Osteocyte (in vitro differentiated cells): ENCODE results near the gene GPC5. TPM values are rescaled to one million over a fixed set of nuclear protein-coding genes. Genes with fewer than 3 reads are reported as not detected.

Source experiments
- DNase-seq: peaks from one replicate; pipeline ENCODE4 v3.0.0; 2021; ENCODE audit warnings: mixed read lengths; ENCODE audit not compliant: unreplicated experiment; ENCODE audit errors: extremely low spot score
- H3K27ac Mint-ChIP-seq: one replicate; pipeline ENCODE4 v1.8.0; 2021; ENCODE audit warnings: mild to moderate bottlenecking, mixed read lengths; ENCODE audit not compliant: unreplicated experiment
- H3K27me3 Mint-ChIP-seq: one replicate; pipeline ENCODE4 v1.8.0; 2021; ENCODE audit warnings: mixed read lengths; ENCODE audit not compliant: unreplicated experiment
- H3K36me3 Mint-ChIP-seq: one replicate; pipeline ENCODE4 v1.8.0; 2021; ENCODE audit warnings: mixed read lengths; ENCODE audit not compliant: unreplicated experiment
- H3K4me1 Mint-ChIP-seq: one replicate; pipeline ENCODE4 v1.8.0; 2021; ENCODE audit warnings: mixed read lengths; ENCODE audit not compliant: unreplicated experiment
- H3K4me3 Mint-ChIP-seq: one replicate; pipeline ENCODE4 v1.8.0; 2021; ENCODE audit warnings: mild to moderate bottlenecking, moderate library complexity, mixed read lengths; ENCODE audit not compliant: unreplicated experiment
- H3K9me3 Mint-ChIP-seq: one replicate; pipeline ENCODE4 v1.8.0; 2021; ENCODE audit warnings: mixed read lengths; ENCODE audit not compliant: unreplicated experiment
- total RNA-seq: library from RNA; stranded (reverse); gene quantifications from 2 replicates; pipeline ENCODE4 v1.2.1, GENCODE V29; 2021
- TF ChIP-seq, protein P1 (sequence below): fragments of 200-600 bp; sonication (generic); IDR thresholded peaks from 2 replicates; pipeline ENCODE4 v1.5.0; 2021; ENCODE audit warnings: antibody characterized with exemption, mild to moderate bottlenecking, moderate library complexity

Gene GPC5
- total RNA-seq, 1 donor from 2014 or later: 12.9 TPM

DNA sequence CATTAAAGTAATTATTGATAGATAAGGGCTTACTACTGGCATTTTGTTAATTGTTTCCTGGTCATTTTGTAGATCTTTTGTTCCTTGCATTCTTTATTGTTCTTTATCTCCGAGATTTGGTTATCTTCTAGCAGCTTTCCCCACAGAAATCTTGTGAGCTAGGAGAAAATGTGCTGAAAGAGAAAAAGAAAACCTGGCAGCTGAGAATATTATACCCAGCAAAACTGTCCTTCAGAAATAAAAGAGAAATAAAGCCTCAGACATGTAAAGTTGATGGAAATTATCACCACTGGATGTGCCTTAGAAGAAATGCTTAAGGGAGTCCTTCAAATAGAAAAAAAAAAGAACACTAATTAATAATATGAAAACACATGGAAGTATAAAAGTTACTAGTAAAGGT lies 1363.3 kb downstream of the GPC5 start:
- Mint-ChIP-seq H3K4me3 (no peak overlapping the region), H3K36me3 (no peaks in the 10 kb centered on the region), H3K27me3 (peaks cover 9% of the 10 kb centered on the region), H3K9me3 (peaks cover 34% of the 10 kb centered on the region), H3K4me1 (no peaks in the 10 kb centered on the region), H3K27ac (no peak overlapping the region)
- TF ChIP-seq, protein P1, sequence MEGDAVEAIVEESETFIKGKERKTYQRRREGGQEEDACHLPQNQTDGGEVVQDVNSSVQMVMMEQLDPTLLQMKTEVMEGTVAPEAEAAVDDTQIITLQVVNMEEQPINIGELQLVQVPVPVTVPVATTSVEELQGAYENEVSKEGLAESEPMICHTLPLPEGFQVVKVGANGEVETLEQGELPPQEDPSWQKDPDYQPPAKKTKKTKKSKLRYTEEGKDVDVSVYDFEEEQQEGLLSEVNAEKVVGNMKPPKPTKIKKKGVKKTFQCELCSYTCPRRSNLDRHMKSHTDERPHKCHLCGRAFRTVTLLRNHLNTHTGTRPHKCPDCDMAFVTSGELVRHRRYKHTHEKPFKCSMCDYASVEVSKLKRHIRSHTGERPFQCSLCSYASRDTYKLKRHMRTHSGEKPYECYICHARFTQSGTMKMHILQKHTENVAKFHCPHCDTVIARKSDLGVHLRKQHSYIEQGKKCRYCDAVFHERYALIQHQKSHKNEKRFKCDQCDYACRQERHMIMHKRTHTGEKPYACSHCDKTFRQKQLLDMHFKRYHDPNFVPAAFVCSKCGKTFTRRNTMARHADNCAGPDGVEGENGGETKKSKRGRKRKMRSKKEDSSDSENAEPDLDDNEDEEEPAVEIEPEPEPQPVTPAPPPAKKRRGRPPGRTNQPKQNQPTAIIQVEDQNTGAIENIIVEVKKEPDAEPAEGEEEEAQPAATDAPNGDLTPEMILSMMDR: no peak
- no peak for DNase-seq

DNA sequence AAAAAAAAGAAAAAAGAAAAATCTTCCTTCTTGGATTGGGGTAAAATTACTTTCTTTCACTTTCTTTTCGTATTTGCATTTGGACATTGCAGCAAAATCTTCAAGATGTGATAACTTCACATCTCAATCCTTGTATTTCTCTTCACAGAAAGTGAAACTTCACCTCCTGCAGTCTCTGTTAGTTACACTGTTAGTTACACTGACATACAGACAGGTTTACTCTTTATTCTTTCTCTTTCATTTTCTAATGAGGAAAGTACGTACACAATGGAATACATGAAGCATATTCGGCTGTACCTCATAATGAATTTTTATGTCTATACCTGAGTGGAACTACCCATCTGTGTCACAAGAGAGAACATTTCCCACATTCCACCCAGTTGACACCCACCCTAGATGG lies 1369.0 kb downstream of the GPC5 start:
- Mint-ChIP-seq H3K27me3 (peaks cover 18% of the 10 kb centered on the region), H3K27ac (no peak overlapping the region), H3K4me3 (no peak overlapping the region), H3K36me3 (no peaks in the 10 kb centered on the region), H3K4me1 (no peaks in the 10 kb centered on the region), H3K9me3 (peaks cover 8% of the 10 kb centered on the region)
- DNase-seq: no peak
- TF ChIP-seq, protein P1: no peak

DNA sequence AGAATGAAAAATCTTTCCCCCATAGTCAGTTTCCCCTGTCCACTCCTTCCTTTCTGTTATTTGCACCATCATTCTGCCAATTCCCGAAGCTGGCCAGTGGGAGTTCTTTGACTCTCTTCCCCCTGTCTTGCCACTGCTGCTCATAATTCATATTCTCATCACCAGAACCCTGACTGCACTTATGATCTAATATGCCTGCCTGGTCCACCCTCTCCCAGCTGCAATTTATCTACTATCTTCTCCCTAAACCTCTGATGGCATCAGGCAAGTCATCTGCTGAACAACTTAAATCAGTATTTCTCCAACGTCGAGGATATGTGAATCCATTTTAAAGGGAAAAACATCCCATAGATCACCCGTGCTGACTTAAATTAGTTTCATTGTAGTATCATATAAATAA lies 1370.2 kb downstream of the GPC5 start:
- peaks cover 19% of the 10 kb centered on the region for H3K27me3 Mint-ChIP-seq
- H3K4me1 Mint-ChIP-seq: no peaks in the 10 kb centered on the region
- H3K36me3 Mint-ChIP-seq: no peaks in the 10 kb centered on the region
- TF ChIP-seq, protein P1: no peak
- H3K27ac Mint-ChIP-seq: no peak overlapping the region
- DNase-seq: no peak
- H3K4me3 Mint-ChIP-seq: no peak overlapping the region
- no peaks in the 10 kb centered on the region for H3K9me3 Mint-ChIP-seq

DNA sequence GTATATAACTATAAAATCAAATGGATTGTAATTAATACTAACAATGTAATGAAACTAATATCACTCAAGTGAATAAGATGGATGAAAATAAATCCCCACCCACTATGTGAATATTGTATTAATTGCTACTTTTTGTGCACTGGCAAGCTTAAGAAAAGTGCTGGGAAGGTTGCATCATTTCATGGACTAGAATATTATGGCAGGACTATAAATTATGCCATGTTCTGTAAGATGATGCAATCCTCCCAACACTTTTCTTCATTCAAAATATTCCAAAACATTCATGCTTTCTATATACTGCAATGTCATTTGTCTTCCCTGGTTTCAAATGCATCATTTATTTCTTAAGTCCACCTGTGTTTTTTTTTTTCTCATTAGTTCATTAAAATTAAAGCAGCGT lies 1370.6 kb downstream of the GPC5 start:
- Mint-ChIP-seq H3K27me3 (peaks cover 22% of the 10 kb centered on the region), H3K27ac (no peak overlapping the region), H3K36me3 (no peaks in the 10 kb centered on the region), H3K9me3 (no peaks in the 10 kb centered on the region), H3K4me1 (no peaks in the 10 kb centered on the region), H3K4me3 (no peak overlapping the region)
- TF ChIP-seq, protein P1: no peak
- no peak for DNase-seq

DNA sequence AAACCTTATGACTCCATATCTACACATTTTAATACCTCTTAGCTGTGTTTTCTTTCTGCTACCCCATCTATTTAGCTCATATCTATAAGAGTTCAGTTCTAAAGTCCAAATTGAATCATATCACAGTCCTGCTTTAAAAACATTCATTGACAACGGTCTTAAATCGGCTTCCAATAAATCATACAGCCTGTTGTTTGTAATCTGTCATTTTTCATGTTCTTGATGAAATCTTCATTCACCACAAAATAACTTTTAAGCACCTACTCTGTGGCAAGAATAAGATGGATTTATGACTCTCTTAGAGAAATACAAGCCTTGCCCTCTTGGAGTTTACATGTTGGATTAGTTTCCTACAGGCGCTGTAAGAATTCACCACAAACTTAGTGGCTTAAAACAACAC lies 1377.2 kb downstream of the GPC5 start:
- H3K9me3 Mint-ChIP-seq: no peaks in the 10 kb centered on the region
- no peaks in the 10 kb centered on the region for H3K36me3 Mint-ChIP-seq
- no peak overlapping the region for H3K27ac Mint-ChIP-seq
- H3K4me1 Mint-ChIP-seq: no peaks in the 10 kb centered on the region
- peaks cover 18% of the 10 kb centered on the region for H3K27me3 Mint-ChIP-seq
- no peak overlapping the region for H3K4me3 Mint-ChIP-seq
- TF ChIP-seq, protein P1: no peak
- DNase-seq: no peak
